ENCODE data around the gene NSUN6.

- TF ChIP-seq POLR2AphosphoS5 (IDR thresholded peaks at IDR 0.05; ENCODE audit: borderline replicate concordance, low read depth, low read length) = no peak
- TF ChIP-seq EZH2 (IDR thresholded peaks at IDR 0.05) = no peak
- no peak for TF ChIP-seq FOXP2 (optimal IDR thresholded peaks at IDR 0.05; ENCODE audit: control extremely low read depth, extremely low read length, insufficient read depth)
Observed at GRCh38 chr10:18615618-18616017, 35.8 kb downstream of the NSUN6 start.
